Testis (tissue), 2 donors: ENCODE data around the gene EPHA4.

Source experiments
- CTCF ChIP-seq, 3 experiments: fragments of 450-650 bp in 2 of 3; fragments of 200-600 bp in 1 of 3; sonication (generic) in 1 of 3; IDR thresholded peaks; one replicate each; pipeline ENCODE4 v1.5.1; 2016 to 2019; ENCODE audit warnings: antibody characterized with exemption in 3 of 3, mild to moderate bottlenecking in 2 of 3, moderate library complexity in 1 of 3
- POLR2A ChIP-seq: fragments of 450-650 bp; IDR thresholded peaks from one replicate; pipeline ENCODE4 v1.6.1; 2017; ENCODE audit warnings: antibody characterized with exemption, mild to moderate bottlenecking, moderate library complexity

DNA sequence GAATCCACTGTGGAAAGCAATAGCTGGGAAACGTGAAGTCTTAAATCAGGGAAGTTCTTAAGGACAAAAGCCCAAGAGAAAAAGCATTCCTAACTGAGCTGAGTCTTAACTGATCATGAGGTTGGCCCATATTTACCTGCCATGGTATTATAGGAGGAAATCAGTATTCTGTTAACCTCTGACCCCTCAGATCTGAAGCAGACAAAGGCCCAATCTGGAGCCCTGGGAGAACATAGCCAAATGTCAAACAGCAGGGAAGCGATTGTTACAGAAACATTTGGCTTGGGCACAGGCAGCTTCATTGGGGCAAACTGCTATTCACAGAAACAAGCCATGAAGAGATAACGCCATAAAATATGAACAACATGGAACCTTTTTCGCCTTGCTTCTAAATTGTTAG lies 18.8 kb downstream of the EPHA4 start:
- TF ChIP-seq CTCF (IDR thresholded peaks at IDR 0.05) (no peak), POLR2A (no peak)
